NCI-H2171 (cell line): ENCODE data around the gene MTERF4.

ENCODE experiments used
- DNase-seq: peaks from one replicate; lab custom pipeline; 2025; lab: John Stamatoyannopoulos, UW

Gene MTERF4

GRCh38 chr2:241102239-241102803 is at the start of gene MTERF4:
TSS of gene MTERF4 (minus strand) at chr2:241102287. CDS start at chr2:241102273, 14 bp downstream.
- peak; percentile 72 for DNase-seq

- DNase-seq: no peak
Observed at GRCh38 chr2:241150660-241151530, 48.8 kb upstream of the MTERF4 start.

GRCh38 chr2:241149925-241150659 is 48.0 kb upstream of the MTERF4 start, which contains the start of gene PPP1R7:
TSS of gene PPP1R7 (plus strand) at chr2:241150467. CDS start at chr2:241150496, 29 bp downstream.
- peak; percentile 79 for DNase-seq

- DNase-seq: no peak
Observed at GRCh38 chr2:241149675-241149924, 47.5 kb upstream of the MTERF4 start.

GRCh38 chr2:241148891-241149674 is 47.0 kb upstream of the MTERF4 start, which contains the start of gene PASK:
TSS of gene PASK (minus strand) at chr2:241149472. CDS start at chr2:241143032, 6,440 bp downstream.
- DNase-seq: peak; percentile 84

GRCh38 chr2:241148239-241148638 is 46.2 kb upstream of the MTERF4 start:
- DNase-seq: no peak

- no peak for DNase-seq
Observed at GRCh38 chr2:241147336-241147735, 45.2 kb upstream of the MTERF4 start.

- no peak for DNase-seq
Observed at GRCh38 chr2:241146286-241146685, 44.2 kb upstream of the MTERF4 start.

- no peak for DNase-seq
Observed at GRCh38 chr2:241142593-241142992, 40.5 kb upstream of the MTERF4 start.

GRCh38 chr2:241142063-241142462 is 40.0 kb upstream of the MTERF4 start:
- DNase-seq: no peak

GRCh38 chr2:241141214-241141770 is 39.2 kb upstream of the MTERF4 start:
- no peak for DNase-seq

GRCh38 chr2:241140445-241140840 is 38.4 kb upstream of the MTERF4 start:
- no peak for DNase-seq

GRCh38 chr2:241139531-241140444 is 37.7 kb upstream of the MTERF4 start:
- no peak for DNase-seq

GRCh38 chr2:241138471-241138870 is 36.4 kb upstream of the MTERF4 start:
- no peak for DNase-seq

GRCh38 chr2:241137276-241138190 is 35.4 kb upstream of the MTERF4 start:
- no peak for DNase-seq

GRCh38 chr2:241136661-241137260 is 34.7 kb upstream of the MTERF4 start:
- no peak for DNase-seq

- DNase-seq: no peak
Observed at GRCh38 chr2:241136191-241136590, 34.1 kb upstream of the MTERF4 start.

GRCh38 chr2:241135737-241136136 is 33.6 kb upstream of the MTERF4 start:
- no peak for DNase-seq

- no peak for DNase-seq
Observed at GRCh38 chr2:241134711-241135110, 32.6 kb upstream of the MTERF4 start.
